Measurements from ENCODE around the gene EEIG2.

Gene EEIG2

GRCh38 chr1:108583757-108584427, 24.0 kb downstream of the EEIG2 start:
- DNase-seq (ENCODE audit: low spot score), result no peak
- no peak for TF ChIP-seq CTCF (IDR thresholded peaks at IDR 0.05; ENCODE audit: poor library complexity, severe bottlenecking)

GRCh38 chr1:108584428-108584856, 24.5 kb downstream of the EEIG2 start:
- H3K4me1 ChIP-seq (ENCODE audit: insufficient read depth, poor library complexity, severe bottlenecking), result no peaks in the 10 kb centered on the region
- DNase-seq (ENCODE audit: low spot score), result no peak
- no peak for ATAC-seq (ENCODE audit: low read depth)
- H3K9me3 ChIP-seq (ENCODE audit: severe bottlenecking), result peaks cover 3% of the 10 kb centered on the region
- H3K27me3 ChIP-seq (ENCODE audit: insufficient read depth, poor library complexity, severe bottlenecking), result no peaks in the 10 kb centered on the region
- no peaks in the 10 kb centered on the region for H3K36me3 ChIP-seq (ENCODE audit: low read depth)
- no peak overlapping the region for H3K4me3 ChIP-seq (ENCODE audit: severe bottlenecking)
- H3K27ac ChIP-seq (ENCODE audit: poor library complexity, severe bottlenecking), result no peak overlapping the region
- no peak for TF ChIP-seq CTCF (IDR thresholded peaks at IDR 0.05; ENCODE audit: poor library complexity, severe bottlenecking)

More at GRCh38 chr1:108583757-108584427, 24.0 kb downstream of the EEIG2 start:
- Histone ChIP-seq H3K9me3 (ENCODE audit: severe bottlenecking) (peaks cover 3% of the 10 kb centered on the region), H3K4me1 (ENCODE audit: insufficient read depth, poor library complexity, severe bottlenecking) (no peaks in the 10 kb centered on the region), H3K4me3 (ENCODE audit: severe bottlenecking) (no peak overlapping the region), H3K36me3 (ENCODE audit: low read depth) (no peaks in the 10 kb centered on the region), H3K27me3 (ENCODE audit: insufficient read depth, poor library complexity, severe bottlenecking) (no peaks in the 10 kb centered on the region), H3K27ac (ENCODE audit: poor library complexity, severe bottlenecking) (no peak overlapping the region)
- no peak for ATAC-seq (ENCODE audit: low read depth)

DNA sequence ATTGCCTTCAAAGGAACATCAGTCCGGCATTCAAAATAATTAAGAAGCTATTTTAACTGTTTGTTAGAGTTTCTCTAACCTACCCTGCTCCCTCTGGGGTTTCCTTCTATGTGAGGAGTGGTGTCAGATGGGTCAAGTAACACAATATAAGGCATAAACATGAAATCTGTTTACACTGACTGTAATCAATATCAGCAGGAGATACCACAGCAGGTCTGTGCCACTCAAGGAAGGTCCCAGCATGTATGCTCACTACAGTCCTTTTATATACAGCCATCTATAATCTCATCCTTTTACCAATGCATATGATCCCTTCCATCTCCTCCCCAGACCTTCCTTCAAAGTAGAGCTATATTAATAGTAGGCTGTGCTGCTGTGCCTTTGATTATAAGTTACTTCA, 25.4 kb downstream of the EEIG2 start:
- peaks cover 3% of the 10 kb centered on the region for H3K9me3 ChIP-seq (ENCODE audit: severe bottlenecking)
- ATAC-seq (ENCODE audit: low read depth) (no peak), DNase-seq (ENCODE audit: low spot score) (no peak)
- H3K36me3 ChIP-seq (ENCODE audit: low read depth), result no peaks in the 10 kb centered on the region
- H3K27ac ChIP-seq (ENCODE audit: poor library complexity, severe bottlenecking), result no peak overlapping the region
- no peaks in the 10 kb centered on the region for H3K4me1 ChIP-seq (ENCODE audit: insufficient read depth, poor library complexity, severe bottlenecking)
- no peak for TF ChIP-seq CTCF (IDR thresholded peaks at IDR 0.05; ENCODE audit: poor library complexity, severe bottlenecking)
- H3K27me3 ChIP-seq (ENCODE audit: insufficient read depth, poor library complexity, severe bottlenecking), result no peaks in the 10 kb centered on the region
- no peak overlapping the region for H3K4me3 ChIP-seq (ENCODE audit: severe bottlenecking)

DNA sequence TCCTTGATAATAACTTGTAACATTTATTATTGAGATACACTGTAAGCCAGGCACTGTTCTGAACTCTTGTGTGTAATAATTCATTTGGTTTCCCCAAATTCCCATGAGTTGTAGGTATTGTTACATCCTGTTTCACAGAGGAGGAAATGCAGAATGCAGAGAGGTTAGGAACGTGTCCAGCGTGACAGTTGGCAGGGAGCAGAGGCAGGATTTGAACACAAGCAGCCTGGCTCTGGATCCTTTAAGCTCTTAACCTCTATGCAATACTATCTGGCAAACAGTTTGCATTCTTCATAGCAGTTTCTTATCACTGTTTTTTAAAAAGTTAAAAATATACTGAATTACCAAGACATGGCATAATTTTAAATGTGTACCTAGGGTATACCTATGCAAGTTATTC, 30.5 kb downstream of the EEIG2 start:
- Histone ChIP-seq H3K27me3 (ENCODE audit: insufficient read depth, poor library complexity, severe bottlenecking) (no peaks in the 10 kb centered on the region), H3K9me3 (ENCODE audit: severe bottlenecking) (no peaks in the 10 kb centered on the region), H3K36me3 (ENCODE audit: low read depth) (no peaks in the 10 kb centered on the region), H3K4me3 (ENCODE audit: severe bottlenecking) (no peak overlapping the region), H3K4me1 (ENCODE audit: insufficient read depth, poor library complexity, severe bottlenecking) (peaks cover 7% of the 10 kb centered on the region), H3K27ac (ENCODE audit: poor library complexity, severe bottlenecking) (no peak overlapping the region)
- TF ChIP-seq CTCF (IDR thresholded peaks at IDR 0.05; ENCODE audit: poor library complexity, severe bottlenecking), result no peak
- DNase-seq (ENCODE audit: low spot score) (no peak), ATAC-seq (ENCODE audit: low read depth) (no peak)

- peaks cover 7% of the 10 kb centered on the region for H3K4me1 ChIP-seq (ENCODE audit: insufficient read depth, poor library complexity, severe bottlenecking)
- DNase-seq (ENCODE audit: low spot score) (no peak), ATAC-seq (ENCODE audit: low read depth) (peak; percentile 56; the same call in 1 of the 3 replicates)
- H3K36me3 ChIP-seq (ENCODE audit: low read depth), result no peaks in the 10 kb centered on the region
- H3K27me3 ChIP-seq (ENCODE audit: insufficient read depth, poor library complexity, severe bottlenecking), result no peaks in the 10 kb centered on the region
- no peak overlapping the region for H3K27ac ChIP-seq (ENCODE audit: poor library complexity, severe bottlenecking)
- no peak overlapping the region for H3K4me3 ChIP-seq (ENCODE audit: severe bottlenecking)
- TF ChIP-seq CTCF (IDR thresholded peaks at IDR 0.05; ENCODE audit: poor library complexity, severe bottlenecking), result no peak
- H3K9me3 ChIP-seq (ENCODE audit: severe bottlenecking), result no peaks in the 10 kb centered on the region
Measured at GRCh38 chr1:108590957-108591356, 31.1 kb downstream of the EEIG2 start.

All from RWPE2 (cell line).